HCT116 (cell line): ENCODE measurements around the gene CTSW.

Source experiments
- FOSL1 ChIP-seq: IDR thresholded peaks from 2 replicates; pipeline ENCODE4 v1.6.1; 2012; ENCODE audit warnings: low read depth
- JUND ChIP-seq: IDR thresholded peaks from 2 replicates; pipeline ENCODE4 v1.6.1; 2012
- POLR2A ChIP-seq: IDR thresholded peaks from 2 replicates; pipeline ENCODE4 v1.7.0; 2011; ENCODE audit warnings: borderline replicate concordance; ENCODE audit not compliant: insufficient read depth, insufficient read length; ENCODE audit errors: extremely low read depth
- ZNF274 ChIP-seq: fragments of 200-500 bp; sonication (Bioruptor generic); IDR thresholded peaks from 2 replicates; pipeline ENCODE4 v1.6.1; 2014; ENCODE audit warnings: mild to moderate bottlenecking, low read depth, low read length, inconsistent platforms
- TF ChIP-seq, protein P1 (sequence below): IDR thresholded peaks from 2 replicates; pipeline ENCODE4 v1.6.1; 2011; ENCODE audit warnings: mild to moderate bottlenecking, low read length, moderate library complexity; ENCODE audit not compliant: insufficient replicate concordance; ENCODE audit errors: extremely low read depth

DNA sequence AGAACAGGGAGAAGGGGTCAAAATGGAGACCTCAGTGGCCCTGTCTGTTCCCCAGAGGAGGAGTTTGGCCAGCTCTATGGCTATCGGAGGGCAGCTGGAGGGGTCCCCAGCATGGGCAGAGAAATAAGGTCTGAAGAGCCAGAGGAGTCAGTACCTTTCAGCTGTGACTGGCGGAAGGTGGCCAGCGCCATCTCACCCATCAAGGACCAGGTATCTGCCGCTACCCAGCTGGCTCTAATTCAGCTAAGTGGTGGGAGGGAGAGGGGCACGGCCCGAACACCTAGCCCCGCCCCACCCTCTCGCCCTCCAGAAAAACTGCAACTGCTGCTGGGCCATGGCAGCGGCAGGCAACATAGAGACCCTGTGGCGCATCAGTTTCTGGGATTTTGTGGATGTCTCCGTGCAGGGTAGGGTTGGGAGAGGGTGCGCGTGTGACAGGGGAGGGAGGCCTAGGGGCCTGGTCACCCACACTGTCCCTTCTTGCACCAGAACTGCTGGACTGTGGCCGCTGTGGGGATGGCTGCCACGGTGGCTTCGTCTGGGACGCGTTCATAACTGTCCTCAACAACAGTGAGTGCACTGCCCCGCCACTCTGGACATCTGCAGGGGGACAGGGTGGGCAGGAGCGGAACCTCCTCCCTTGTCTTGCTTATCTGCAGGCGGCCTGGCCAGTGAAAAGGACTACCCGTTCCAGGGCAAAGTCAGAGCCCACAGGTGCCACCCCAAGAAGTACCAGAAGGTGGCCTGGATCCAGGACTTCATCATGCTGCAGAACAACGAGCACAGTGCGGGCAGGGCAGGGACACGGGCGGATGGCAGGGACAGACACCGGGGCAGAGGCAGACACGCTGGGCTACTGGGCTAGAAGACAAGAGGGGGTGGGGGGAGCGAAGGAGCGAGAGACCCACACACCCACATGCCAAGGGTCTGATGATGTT, 2.8 kb downstream of the CTSW start:
- no peak for TF ChIP-seq POLR2A
- no peak for TF ChIP-seq JUND
- TF ChIP-seq ZNF274 = no peak
- TF ChIP-seq, protein P1, sequence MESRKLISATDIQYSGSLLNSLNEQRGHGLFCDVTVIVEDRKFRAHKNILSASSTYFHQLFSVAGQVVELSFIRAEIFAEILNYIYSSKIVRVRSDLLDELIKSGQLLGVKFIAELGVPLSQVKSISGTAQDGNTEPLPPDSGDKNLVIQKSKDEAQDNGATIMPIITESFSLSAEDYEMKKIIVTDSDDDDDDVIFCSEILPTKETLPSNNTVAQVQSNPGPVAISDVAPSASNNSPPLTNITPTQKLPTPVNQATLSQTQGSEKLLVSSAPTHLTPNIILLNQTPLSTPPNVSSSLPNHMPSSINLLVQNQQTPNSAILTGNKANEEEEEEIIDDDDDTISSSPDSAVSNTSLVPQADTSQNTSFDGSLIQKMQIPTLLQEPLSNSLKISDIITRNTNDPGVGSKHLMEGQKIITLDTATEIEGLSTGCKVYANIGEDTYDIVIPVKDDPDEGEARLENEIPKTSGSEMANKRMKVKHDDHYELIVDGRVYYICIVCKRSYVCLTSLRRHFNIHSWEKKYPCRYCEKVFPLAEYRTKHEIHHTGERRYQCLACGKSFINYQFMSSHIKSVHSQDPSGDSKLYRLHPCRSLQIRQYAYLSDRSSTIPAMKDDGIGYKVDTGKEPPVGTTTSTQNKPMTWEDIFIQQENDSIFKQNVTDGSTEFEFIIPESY = no peak
- no peak for TF ChIP-seq FOSL1
